Kidney epithelial cell (primary cell): ENCODE results near the gene CFAP251. TPM values are rescaled to one million over a fixed set of nuclear protein-coding genes. Genes with fewer than 3 reads are reported as not detected.
"Not testable (repeated sequence)": the region's sequence is repeated elsewhere in the genome, so short reads cannot be mapped to it uniquely, and the experiment has no call there.

ENCODE experiments used
- DNase-seq: peaks from one replicate; pipeline ENCODE4 v3.0.0-alpha.2; 2010; ENCODE audit warnings: low read depth
- H3K27me3 ChIP-seq: 2 replicates; pipeline ENCODE4 v1.6.0; 2011; ENCODE audit warnings: low read length; ENCODE audit not compliant: control insufficient read depth, insufficient read depth
- H3K36me3 ChIP-seq: 2 replicates; pipeline ENCODE4 v1.5.1; 2011; ENCODE audit warnings: low read length; ENCODE audit not compliant: control insufficient read depth, insufficient read depth
- H3K4me3 ChIP-seq: 2 replicates; pipeline ENCODE4 v1.5.1; 2011; ENCODE audit warnings: low read depth, mild to moderate bottlenecking, control low read depth, low read length
- total RNA-seq: library from RNA; depleted of rRNA; stranded (reverse); fragments of >200 nt; gene quantifications from 2 replicates; pipeline ENCODE4 v1.2.3, GENCODE V29; 2015
- TF ChIP-seq, protein P1 (sequence below): IDR thresholded peaks from 2 replicates; pipeline ENCODE4 v1.5.1; 2011; ENCODE audit warnings: mild to moderate bottlenecking, moderate library complexity, low read length, control low read depth, inconsistent platforms; ENCODE audit not compliant: insufficient read depth, poor library complexity, severe bottlenecking

CFAP251 gene
- total RNA-seq, 1 donor from 2014 or later, result 3.7 TPM

DNA sequence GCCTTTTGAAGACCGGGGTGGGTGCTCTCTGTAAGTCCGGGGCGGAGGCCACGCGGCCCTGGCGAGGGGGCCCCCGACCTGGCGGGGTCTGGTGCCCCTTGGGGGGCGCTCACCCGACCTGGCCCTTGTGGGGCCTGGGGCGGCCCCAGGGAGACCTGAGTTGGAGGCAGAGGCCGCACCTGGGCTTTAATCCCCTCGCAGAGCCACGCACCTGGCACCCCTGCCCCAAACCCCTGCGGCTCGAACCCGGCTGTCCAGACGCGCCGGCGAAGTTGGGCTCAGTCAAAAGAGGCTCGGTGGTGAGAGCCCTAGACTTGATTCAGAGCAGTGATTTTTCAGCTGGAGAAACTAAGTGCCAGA lies 267 bp downstream of the CFAP251 start:
- Histone ChIP-seq H3K4me3 (peak overlapping the region; percentile 46), H3K27me3 (no peaks in the 10 kb centered on the region), H3K36me3 (no peaks in the 10 kb centered on the region)
- TF ChIP-seq, protein P1, sequence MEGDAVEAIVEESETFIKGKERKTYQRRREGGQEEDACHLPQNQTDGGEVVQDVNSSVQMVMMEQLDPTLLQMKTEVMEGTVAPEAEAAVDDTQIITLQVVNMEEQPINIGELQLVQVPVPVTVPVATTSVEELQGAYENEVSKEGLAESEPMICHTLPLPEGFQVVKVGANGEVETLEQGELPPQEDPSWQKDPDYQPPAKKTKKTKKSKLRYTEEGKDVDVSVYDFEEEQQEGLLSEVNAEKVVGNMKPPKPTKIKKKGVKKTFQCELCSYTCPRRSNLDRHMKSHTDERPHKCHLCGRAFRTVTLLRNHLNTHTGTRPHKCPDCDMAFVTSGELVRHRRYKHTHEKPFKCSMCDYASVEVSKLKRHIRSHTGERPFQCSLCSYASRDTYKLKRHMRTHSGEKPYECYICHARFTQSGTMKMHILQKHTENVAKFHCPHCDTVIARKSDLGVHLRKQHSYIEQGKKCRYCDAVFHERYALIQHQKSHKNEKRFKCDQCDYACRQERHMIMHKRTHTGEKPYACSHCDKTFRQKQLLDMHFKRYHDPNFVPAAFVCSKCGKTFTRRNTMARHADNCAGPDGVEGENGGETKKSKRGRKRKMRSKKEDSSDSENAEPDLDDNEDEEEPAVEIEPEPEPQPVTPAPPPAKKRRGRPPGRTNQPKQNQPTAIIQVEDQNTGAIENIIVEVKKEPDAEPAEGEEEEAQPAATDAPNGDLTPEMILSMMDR, result no peak
- DNase-seq, result no peak

DNA sequence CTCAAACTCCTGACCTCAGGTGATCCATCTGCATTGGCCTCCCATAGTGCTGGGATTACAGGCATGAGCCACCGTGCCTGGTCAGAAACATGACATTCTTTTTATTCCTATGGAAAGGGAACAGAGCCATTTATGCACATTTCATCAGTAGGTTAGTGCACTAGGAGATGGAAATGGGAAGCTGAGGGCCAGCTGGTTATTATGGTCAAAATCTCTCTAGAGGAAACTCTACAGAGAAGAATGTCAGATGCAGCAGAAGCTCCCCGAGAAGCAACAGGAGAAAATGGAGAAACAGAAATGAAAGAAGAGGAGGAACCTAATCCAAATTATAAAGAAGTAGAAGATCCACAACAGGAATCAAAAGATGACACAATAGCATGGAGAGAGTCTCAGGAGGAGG lies 2.7 kb downstream of the CFAP251 start:
- no peak for DNase-seq
- TF ChIP-seq, protein P1, result no peak
- H3K27me3 ChIP-seq, result no peaks in the 10 kb centered on the region
- no peaks in the 10 kb centered on the region for H3K36me3 ChIP-seq
- no peak overlapping the region for H3K4me3 ChIP-seq

DNA sequence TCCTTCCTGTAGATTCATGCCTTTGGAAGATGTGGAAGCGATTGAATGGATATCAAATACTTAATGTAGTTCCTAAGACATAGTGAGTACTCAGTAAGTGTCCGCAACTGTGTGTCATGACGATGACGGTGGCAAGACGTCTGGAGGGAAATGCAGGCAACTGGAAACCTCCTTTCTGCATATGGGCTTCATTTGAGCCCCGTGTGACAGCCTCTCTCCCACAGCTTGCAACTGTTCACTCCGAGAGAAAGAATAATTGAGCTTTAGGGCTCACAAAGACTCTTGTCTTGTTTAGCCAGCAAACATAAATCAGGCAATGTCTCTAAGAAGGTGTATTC lies 6.9 kb downstream of the CFAP251 start:
- Histone ChIP-seq H3K36me3 (no peaks in the 10 kb centered on the region), H3K27me3 (no peaks in the 10 kb centered on the region), H3K4me3 (no peak overlapping the region)
- DNase-seq, result no peak
- TF ChIP-seq, protein P1, result no peak

DNA sequence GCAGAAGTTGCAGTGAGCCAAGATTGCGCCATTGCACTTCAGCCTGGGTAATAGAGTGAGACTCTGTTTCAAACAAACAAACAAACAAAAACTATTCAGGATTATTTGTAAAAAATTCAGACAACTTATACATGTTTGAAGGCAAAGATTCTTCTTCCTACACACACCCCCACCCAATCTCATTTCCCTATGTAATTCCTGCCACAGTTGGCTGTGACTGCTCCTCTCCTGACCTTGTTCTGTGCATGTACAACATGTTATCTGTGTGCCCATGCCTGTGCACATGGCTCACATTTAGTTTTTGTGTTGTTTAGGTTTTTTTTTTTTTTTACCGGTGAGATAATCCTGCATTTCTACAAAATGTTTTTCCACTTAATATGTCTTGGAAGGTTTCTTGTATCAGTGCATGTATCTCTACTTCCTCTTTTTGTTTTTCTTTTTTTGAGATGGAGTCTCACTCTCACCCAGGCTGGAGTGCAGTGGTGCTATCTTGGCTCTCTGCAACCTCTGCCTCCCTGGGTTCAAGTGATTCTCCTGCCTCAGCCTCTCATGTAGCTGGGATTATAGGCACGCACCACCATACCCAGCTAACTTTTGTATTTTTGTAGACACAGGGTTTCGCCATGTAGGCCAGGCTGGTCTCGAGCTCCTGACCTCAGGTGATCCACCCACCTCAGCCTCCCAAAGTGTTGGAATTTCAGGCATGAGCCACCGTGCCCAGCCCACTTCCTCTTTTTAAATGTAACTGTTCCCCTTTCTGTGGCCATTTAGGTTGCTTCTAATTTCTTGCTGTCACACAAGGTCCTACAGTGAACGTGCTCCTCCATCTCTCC lies 8.7 kb downstream of the CFAP251 start:
- H3K36me3 ChIP-seq, result no peaks in the 10 kb centered on the region

DNA sequence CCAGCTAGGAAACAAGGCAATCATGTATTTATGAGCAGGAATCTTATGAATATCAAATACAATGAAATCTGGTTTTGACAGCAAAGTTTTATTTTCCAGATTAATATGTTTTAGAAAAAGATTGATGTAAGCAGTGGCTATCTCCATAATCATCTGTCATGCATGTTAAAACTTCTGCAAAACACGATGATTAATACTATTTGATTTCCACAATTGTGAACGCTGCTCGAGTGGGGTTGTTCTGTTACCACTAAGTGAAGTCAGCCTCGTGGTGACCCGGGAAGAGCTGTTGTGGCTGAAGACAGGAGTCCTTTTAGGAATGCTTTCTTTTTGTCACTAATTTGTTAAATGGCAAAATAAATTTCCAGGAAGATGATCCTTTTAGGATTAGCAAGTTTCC lies 9.4 kb downstream of the CFAP251 start:
- TF ChIP-seq, protein P1, result no peak

More for the DNA sequence above, 8.7 kb downstream of the CFAP251 start:
- DNase-seq, result no peak
- TF ChIP-seq, protein P1, result no peak
- Histone ChIP-seq H3K4me3 (no peak overlapping the region), H3K27me3 (no peaks in the 10 kb centered on the region)

DNA sequence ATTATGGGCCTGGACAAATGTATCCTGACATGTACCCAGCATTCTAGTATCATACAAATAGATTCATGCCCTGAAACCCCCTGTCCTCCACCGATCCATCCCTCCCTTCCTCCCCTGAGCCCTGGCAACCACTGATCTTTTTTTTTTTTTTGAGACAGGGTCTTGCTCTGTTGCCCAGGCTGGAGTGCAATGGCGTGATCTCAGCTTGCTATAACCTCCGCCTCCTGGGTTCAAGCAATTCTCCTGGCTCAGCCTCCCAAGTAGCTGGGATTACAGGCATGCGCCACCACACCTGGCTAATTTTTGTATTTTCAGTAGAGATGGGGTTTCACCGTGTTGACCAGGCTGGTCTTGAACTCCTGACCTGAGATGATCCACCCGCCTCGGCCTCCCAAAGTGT lies 11.2 kb downstream of the CFAP251 start:
- H3K27me3 ChIP-seq, DNase-seq, H3K36me3 ChIP-seq, H3K4me3 ChIP-seq: not testable (repeated sequence)

More for the DNA sequence above, 9.4 kb downstream of the CFAP251 start:
- H3K36me3 ChIP-seq, result no peaks in the 10 kb centered on the region
- H3K27me3 ChIP-seq, result no peaks in the 10 kb centered on the region
- no peak for DNase-seq
- no peak overlapping the region for H3K4me3 ChIP-seq
